GM23338 (cell line): ENCODE results near the gene HSD17B2. TPM values are rescaled to one million over a fixed set of nuclear protein-coding genes. Genes with fewer than 3 reads are reported as not detected.

Experiments used
- ATAC-seq: fragments of 200-7000 bp; cut with Tn5 transposase; 3 replicates; pipeline ENCODE4 v1.9.1; 2020
- DNase-seq: peaks from one replicate; pipeline ENCODE4 v3.0.0-alpha.2; 2015; ENCODE audit warnings: low spot score
- H2AFZ ChIP-seq: fragments of 200-600 bp; sonication (generic); 2 replicates; pipeline ENCODE4 v1.8.0; 2016; ENCODE audit warnings: antibody characterized with exemption, mild to moderate bottlenecking, moderate library complexity
- H3F3A ChIP-seq: fragments of 200-600 bp; sonication (generic); replicated peaks from 2 replicates; pipeline ENCODE4 v1.8.0; 2017; ENCODE audit warnings: antibody characterized with exemption, mixed run types, low read depth
- H3K27ac ChIP-seq: fragments of 200-600 bp; sonication (generic); 2 replicates; pipeline ENCODE4 v1.6.1; 2016; ENCODE audit warnings: low read depth
- H3K27me3 ChIP-seq: fragments of 200-600 bp; sonication (generic); 2 replicates; pipeline ENCODE4 v1.8.0; 2016; ENCODE audit warnings: mild to moderate bottlenecking, mixed run types, moderate library complexity; ENCODE audit not compliant: insufficient read depth
- H3K36me3 ChIP-seq: fragments of 200-600 bp; sonication (generic); 2 replicates; pipeline ENCODE4 v1.8.0; 2016; ENCODE audit warnings: mild to moderate bottlenecking; ENCODE audit not compliant: insufficient read depth
- H3K4me1 ChIP-seq: fragments of 200-600 bp; sonication (generic); 2 replicates; pipeline ENCODE4 v1.8.0; 2016; ENCODE audit warnings: mild to moderate bottlenecking, moderate library complexity; ENCODE audit not compliant: insufficient read depth
- H3K4me2 ChIP-seq: fragments of 200-600 bp; sonication (generic); 2 replicates; pipeline ENCODE4 v1.7.1; 2017; ENCODE audit warnings: mixed run types
- H3K4me3 ChIP-seq: fragments of 200-600 bp; sonication (generic); 2 replicates; pipeline ENCODE4 v1.6.1; 2016; ENCODE audit warnings: mixed run types
- H3K79me2 ChIP-seq: fragments of 200-600 bp; sonication (generic); replicated peaks from 2 replicates; pipeline ENCODE4 v1.8.0; 2017; ENCODE audit warnings: mild to moderate bottlenecking; ENCODE audit not compliant: insufficient read depth
- H3K9me2 ChIP-seq: fragments of 200-600 bp; sonication (generic); 2 replicates; pipeline ENCODE4 v1.8.0; 2017; ENCODE audit not compliant: insufficient read depth
- H4K20me1 ChIP-seq: fragments of 200-600 bp; sonication (generic); replicated peaks from 2 replicates; pipeline ENCODE4 v1.8.0; 2017; ENCODE audit warnings: mild to moderate bottlenecking; ENCODE audit not compliant: insufficient read depth
- H3K27ac Mint-ChIP-seq: 2 replicates; pipeline ENCODE4 v1.8.0; 2020; ENCODE audit warnings: inconsistent platforms, mild to moderate bottlenecking, moderate library complexity, mixed read lengths
- H3K27me3 Mint-ChIP-seq: 3 replicates; pipeline ENCODE4 v1.8.0; 2022; ENCODE audit warnings: low read depth, mild to moderate bottlenecking, moderate library complexity, mixed read lengths, inconsistent platforms; ENCODE audit not compliant: insufficient read depth, poor library complexity
- H3K36me3 Mint-ChIP-seq: 3 replicates; pipeline ENCODE4 v1.8.0; 2021; ENCODE audit warnings: low read depth, mild to moderate bottlenecking, inconsistent platforms, moderate library complexity, mixed read lengths
- H3K4me1 Mint-ChIP-seq: 3 replicates; pipeline ENCODE4 v1.8.0; 2020; ENCODE audit warnings: mild to moderate bottlenecking, inconsistent platforms, mixed read lengths
- H3K4me3 Mint-ChIP-seq: 3 replicates; pipeline ENCODE4 v1.8.0; 2021; ENCODE audit warnings: moderate library complexity, mild to moderate bottlenecking, inconsistent platforms, mixed read lengths
- H3K9me3 Mint-ChIP-seq: 3 replicates; pipeline ENCODE4 v1.8.0; 2020; ENCODE audit warnings: moderate library complexity, mild to moderate bottlenecking, inconsistent platforms, mixed read lengths
- CTCF ChIP-seq, 2 experiments: fragments of 200-600 bp in 1 of 2; sonication (generic) in 1 of 2; conservative IDR thresholded peaks; 2 replicates each; pipeline versions ENCODE4 v1.5.1 to v1.6.1; 2016 to 2017; ENCODE audit warnings: antibody characterized with exemption in 2 of 2, low read depth in 2 of 2, mild to moderate bottlenecking in 2 of 2, moderate library complexity in 1 of 2
- EZH2 ChIP-seq: fragments of 200-600 bp; sonication (generic); IDR thresholded peaks from one replicate; pipeline ENCODE4 v1.8.0; 2017; ENCODE audit warnings: antibody characterized with exemption, mild to moderate bottlenecking, low read depth; ENCODE audit not compliant: unreplicated experiment
- EZH2phosphoT487 ChIP-seq: fragments of 200-600 bp; sonication (generic); IDR thresholded peaks from one replicate; pipeline ENCODE4 v1.8.1; 2018; ENCODE audit warnings: antibody characterized with exemption; ENCODE audit not compliant: unreplicated experiment
- JUNB ChIP-seq: IDR thresholded peaks from one replicate; pipeline ENCODE4 v1.6.1; 2016; ENCODE audit warnings: antibody characterized with exemption; ENCODE audit not compliant: unreplicated experiment
- NANOG ChIP-seq: IDR thresholded peaks from 2 replicates; pipeline ENCODE4 v1.6.1; 2016; ENCODE audit warnings: antibody characterized with exemption, borderline replicate concordance
- REST ChIP-seq: IDR thresholded peaks from one replicate; pipeline ENCODE4 v1.6.1; 2018; ENCODE audit warnings: antibody characterized with exemption; ENCODE audit not compliant: unreplicated experiment
- STAT1 ChIP-seq: IDR thresholded peaks from one replicate; pipeline ENCODE4 v1.6.1; 2016; ENCODE audit warnings: antibody characterized with exemption; ENCODE audit not compliant: unreplicated experiment
- ZNF114 ChIP-seq: fragments of 250-450 bp; sonication (Bioruptor Pico); IDR thresholded peaks from 2 replicates; pipeline ENCODE4 v1.5.0; 2020; ENCODE audit warnings: mild to moderate bottlenecking, moderate library complexity
- ZNF331 ChIP-seq: fragments of 250-450 bp; sonication (Bioruptor Pico); IDR thresholded peaks from 2 replicates; pipeline ENCODE4 v1.5.0; 2020; ENCODE audit warnings: low read depth, mild to moderate bottlenecking, moderate library complexity
- ZNF462 ChIP-seq: fragments of 250-450 bp; sonication (Bioruptor Pico); IDR thresholded peaks from 2 replicates; pipeline ENCODE4 v1.5.0; 2020; ENCODE audit warnings: mild to moderate bottlenecking, moderate library complexity
- polyA plus RNA-seq: library from polyadenylated mRNA; unstranded; fragments of >200 nt; fragmentation: Nextera tagmentation; extraction: Ambion mirVana; gene quantifications from 2 replicates; pipeline ENCODE4 v1.2.1, GENCODE V29; 2016
- total RNA-seq: library from RNA; depleted of rRNA; stranded (reverse); fragments of >200 nt; shearing (Covaris generic); gene quantifications from 2 replicates; pipeline ENCODE4 v1.2.3, GENCODE V29; 2014

The HSD17B2 gene
- total and polyA plus RNA-seq, 2 experiments from 2014 or later = 0.29 TPM; not detected in 1

DNA sequence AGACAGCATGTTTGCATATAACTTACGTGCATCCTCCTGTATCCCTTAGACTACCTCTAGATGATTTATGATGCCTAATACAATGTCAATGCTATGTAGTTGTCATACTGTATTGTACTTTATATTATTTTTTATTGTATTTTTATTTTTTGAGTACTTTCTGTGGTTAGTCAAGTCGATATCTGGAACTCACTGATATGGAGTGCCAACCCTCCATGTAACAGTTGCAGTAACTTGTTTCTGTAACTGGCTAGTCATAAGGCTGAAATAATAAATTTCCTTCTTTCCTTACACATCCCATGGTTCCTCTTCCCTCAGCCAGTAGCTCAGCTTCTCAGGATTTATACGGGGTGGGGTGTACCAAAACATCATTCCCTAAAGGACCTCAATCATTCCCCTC lies 111.5 kb downstream of the HSD17B2 start (continued):
- TF ChIP-seq ZNF462 (CRISPR knock-in tag) (no peak), ZNF114 (CRISPR knock-in tag) (no peak), NANOG (no peak), EZH2 (no peak), CTCF (conservative IDR thresholded peaks at IDR 0.05; ENCODE audit: low read depth in 2 of 2) (no peak), STAT1 (no peak), ZNF331 (CRISPR knock-in tag) (no peak)

GRCh38 chr16:82146957-82147356 lies 111.9 kb downstream of the HSD17B2 start:
- Mint-ChIP-seq H3K36me3 (peaks cover 63% of the 10 kb centered on the region), H3K4me3 (no peak overlapping the region)
- peaks cover 15% of the 10 kb centered on the region for H3K36me3 ChIP-seq
- TF ChIP-seq CTCF (conservative IDR thresholded peaks at IDR 0.05; ENCODE audit: low read depth in 2 of 2) = no peak
- TF ChIP-seq EZH2phosphoT487 = no peak
- no peak for TF ChIP-seq ZNF114 (CRISPR knock-in tag)
- TF ChIP-seq JUNB = no peak
- TF ChIP-seq STAT1 = no peak
- TF ChIP-seq REST = no peak
- TF ChIP-seq EZH2 = no peak

More at GRCh38 chr16:82146957-82147356, 111.9 kb downstream of the HSD17B2 start:
- Histone ChIP-seq H3K4me1 (peaks cover 2% of the 10 kb centered on the region; the same call in 1 of the 2 replicates), H3K27ac (no peak overlapping the region), H3K27me3 (no peaks in the 10 kb centered on the region), H4K20me1 (no peaks in the 10 kb centered on the region; the same call in 1 of the 2 replicates), H2AFZ (no peak overlapping the region), H3K4me2 (no peak overlapping the region), H3K9me2 (no peaks in the 10 kb centered on the region), H3K79me2 (0 out of 2 replicates have a peak, but pooled peaks cover 3% of the 10 kb centered on the region), H3F3A (no peaks in the 10 kb centered on the region), H3K4me3 (no peak overlapping the region)
- no peak for DNase-seq
- ATAC-seq = no peak
- Mint-ChIP-seq H3K9me3 (peaks cover 6% of the 10 kb centered on the region; the same call in 2 of the 3 replicates), H3K4me1 (peaks cover 5% of the 10 kb centered on the region), H3K27me3 (no peaks in the 10 kb centered on the region), H3K27ac (no peak overlapping the region)
